HepG2 (cell line): ENCODE data around the gene AHSA1. TPM values are rescaled to one million over a fixed set of nuclear protein-coding genes. Genes with fewer than 3 reads are reported as not detected.

ENCODE experiments used
- ATF7-NPFF ChIP-seq: sonication (generic); formaldehyde crosslinking; IDR thresholded peaks from 2 replicates; pipeline ENCODE4 v1.8.1; 2023; ENCODE audit warnings: mild to moderate bottlenecking, low read depth, missing genetic modification reagents, moderate library complexity
- CEBPB ChIP-seq: IDR thresholded peaks from 2 replicates; pipeline ENCODE4 v1.6.1; 2011; ENCODE audit warnings: low read depth, low read length, improper control_type of control experiment, borderline replicate concordance
- IKZF1 ChIP-seq: fragments of 450-650 bp; IDR thresholded peaks from 2 replicates; pipeline ENCODE4 v1.7.1; 2016
- JUND ChIP-seq: sonication (generic); formaldehyde crosslinking; IDR thresholded peaks from 2 replicates; pipeline ENCODE4 v1.8.0; 2022; ENCODE audit warnings: mild to moderate bottlenecking, missing genetic modification reagents
- KDM5B ChIP-seq: sonication (generic); formaldehyde crosslinking; IDR thresholded peaks from 2 replicates; pipeline ENCODE4 v1.4.0; 2020; ENCODE audit warnings: missing genetic modification reagents, mild to moderate bottlenecking, borderline replicate concordance
- MIER2 ChIP-seq: IDR thresholded peaks from 2 replicates; pipeline ENCODE4 v1.6.1; 2016; ENCODE audit warnings: missing biosample characterization, missing genetic modification reagents
- PAX8 ChIP-seq: sonication (generic); formaldehyde crosslinking; IDR thresholded peaks from 2 replicates; pipeline ENCODE4 v1.8.0; 2022; ENCODE audit warnings: mild to moderate bottlenecking, missing genetic modification reagents, borderline replicate concordance
- PPARG ChIP-seq: conservative IDR thresholded peaks from 2 replicates; pipeline ENCODE4 v1.6.1; 2016; ENCODE audit warnings: missing biosample characterization, missing genetic modification reagents
- RFXAP ChIP-seq: sonication (generic); formaldehyde crosslinking; IDR thresholded peaks from 2 replicates; pipeline ENCODE4 v1.4.0; 2020; ENCODE audit warnings: missing genetic modification reagents, borderline replicate concordance
- THYN1 ChIP-seq: sonication (generic); formaldehyde crosslinking; IDR thresholded peaks from 2 replicates; pipeline ENCODE4 v1.8.1; 2023; ENCODE audit warnings: low read depth, mild to moderate bottlenecking, moderate library complexity, missing genetic modification reagents, borderline replicate concordance
- ZBTB38 ChIP-seq: sonication (generic); formaldehyde crosslinking; IDR thresholded peaks from 2 replicates; pipeline ENCODE4 v1.5.1; 2020; ENCODE audit warnings: mild to moderate bottlenecking, missing genetic modification reagents
- ZNF570 ChIP-seq: sonication (generic); formaldehyde crosslinking; IDR thresholded peaks from 2 replicates; pipeline ENCODE4 v1.4.0; 2020; ENCODE audit warnings: mild to moderate bottlenecking, missing genetic modification reagents, borderline replicate concordance
- polyA plus RNA-seq, 8 experiments: library from polyadenylated mRNA; depleted of rRNA in 3 of 8; stranded (reverse) in 7 of 8; unstranded in 1 of 8; fragments of >200 nt; fragmentation: Illumina TruSeq in 4 of 8; extraction: Trizol in 4 of 8; gene quantifications; 2 replicates each; pipeline versions ENCODE4 v1.2.1 to v1.2.3, GENCODE V29; 2011 to 2016; ENCODE audit warnings: low read depth in 4 of 8, missing spikeins in 1 of 8, mixed read lengths in 1 of 8; ENCODE audit not compliant: insufficient read depth in 1 of 8
- total RNA-seq, 5 experiments: library from RNA; depleted of rRNA; stranded (reverse); fragments of >200 nt; fragmentation: Illumina TruSeq; extraction: Trizol; gene quantifications; 2 replicates each; pipeline ENCODE4 v1.2.3, GENCODE V29; 2016; ENCODE audit warnings: low read depth in 1 of 5
- TF ChIP-seq, protein P1 (sequence below): sonication (generic); formaldehyde crosslinking; IDR thresholded peaks from 2 replicates; pipeline ENCODE4 v1.8.1; 2023; ENCODE audit warnings: mild to moderate bottlenecking, moderate library complexity, missing genetic modification reagents
- TF ChIP-seq, protein P2 (sequence below): sonication (generic); formaldehyde crosslinking; IDR thresholded peaks from 2 replicates; pipeline ENCODE4 v1.4.0; 2020; ENCODE audit warnings: missing genetic modification reagents; ENCODE audit errors: not compliant biosample characterization
- TF ChIP-seq, protein P3 (sequence below): sonication (generic); formaldehyde crosslinking; IDR thresholded peaks from 2 replicates; pipeline ENCODE4 v1.9.0; 2021; ENCODE audit warnings: missing genetic modification reagents, mild to moderate bottlenecking, borderline replicate concordance
- TF ChIP-seq, protein P4 (sequence below): sonication (generic); formaldehyde crosslinking; IDR thresholded peaks from 2 replicates; pipeline ENCODE4 v1.4.0; 2020; ENCODE audit warnings: mild to moderate bottlenecking, missing genetic modification reagents
- TF ChIP-seq, protein P5 (sequence below): sonication (generic); formaldehyde crosslinking; IDR thresholded peaks from 2 replicates; pipeline ENCODE4 v1.8.1; 2023; ENCODE audit warnings: missing genetic modification reagents, inconsistent platforms, borderline replicate concordance
- TF ChIP-seq, protein P6 (sequence below): sonication (generic); formaldehyde crosslinking; conservative IDR thresholded peaks from 2 replicates; pipeline ENCODE4 v1.8.0; 2022; ENCODE audit warnings: missing genetic modification reagents
- TF ChIP-seq, protein P7 (sequence below): sonication (generic); formaldehyde crosslinking; IDR thresholded peaks from 2 replicates; pipeline ENCODE4 v1.4.0; 2020; ENCODE audit warnings: missing genetic modification reagents

The AHSA1 gene
- total and polyA plus RNA-seq, 2 of the 13 experiments (the other 11 are each of a cell fraction or from before 2014, with no cell fraction given): 113 to 241 TPM

DNA sequence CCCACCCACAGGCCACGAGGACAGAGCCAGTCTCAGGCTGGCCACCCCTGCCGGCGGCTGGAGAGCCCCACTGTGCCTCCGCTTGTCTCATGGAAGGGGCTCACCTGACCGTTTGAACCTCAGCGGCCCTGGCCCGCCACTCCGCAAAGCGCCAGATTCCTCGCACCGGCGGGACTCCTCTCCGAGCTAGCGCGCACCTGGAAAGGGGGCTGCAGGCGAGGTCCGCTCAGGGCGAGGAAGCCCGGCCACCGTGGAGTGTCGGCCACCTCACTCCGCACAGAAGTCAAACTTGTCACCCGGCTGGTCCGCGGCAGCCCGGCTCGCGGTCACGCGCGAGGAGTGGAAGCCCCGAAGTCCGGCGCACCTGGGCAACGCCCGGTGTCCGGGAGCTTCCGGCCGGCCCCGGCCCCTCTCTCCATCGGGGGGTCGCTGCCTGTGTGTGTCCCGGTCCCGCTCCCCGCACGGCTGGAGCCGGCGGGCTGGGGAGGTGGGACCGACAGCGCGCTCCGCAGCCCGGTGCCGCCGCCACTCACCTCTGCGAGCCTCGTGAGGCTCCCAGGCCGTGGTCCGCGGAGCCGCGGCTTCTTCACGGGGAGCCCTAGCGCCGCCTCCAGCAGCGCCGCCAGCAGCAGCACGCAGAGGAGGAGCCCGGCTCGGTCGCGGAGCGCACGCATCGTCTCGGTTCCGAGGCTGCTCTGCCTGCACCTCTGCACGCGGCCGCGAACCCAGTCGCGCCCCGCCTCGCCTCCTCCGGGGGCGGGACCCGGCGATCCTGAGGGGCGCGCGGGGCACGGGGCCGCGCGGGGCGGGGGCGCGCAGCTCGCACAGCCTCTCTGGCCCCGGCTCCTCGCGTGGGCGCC, 40.5 kb downstream of the AHSA1 start, which contains the start of gene ISM2 (continued):
- TF ChIP-seq PPARG (CRISPR knock-in tag) (no peak), THYN1 (CRISPR knock-in tag) (no peak), CEBPB (no peak), ZNF570 (CRISPR knock-in tag) (no peak), ATF7-NPFF (CRISPR knock-in tag) (peak; percentile 66; the same call in 1 of the 2 replicates), KDM5B (peak; percentile 74; the same call in 1 of the 2 replicates), RFXAP (CRISPR knock-in tag) (no peak), ZBTB38 (CRISPR knock-in tag) (no peak; the same call in 1 of the 2 replicates), PAX8 (no peak), MIER2 (CRISPR knock-in tag) (no peak), JUND (CRISPR knock-in tag) (no peak), IKZF1 (no peak)
- TF ChIP-seq, protein P1, sequence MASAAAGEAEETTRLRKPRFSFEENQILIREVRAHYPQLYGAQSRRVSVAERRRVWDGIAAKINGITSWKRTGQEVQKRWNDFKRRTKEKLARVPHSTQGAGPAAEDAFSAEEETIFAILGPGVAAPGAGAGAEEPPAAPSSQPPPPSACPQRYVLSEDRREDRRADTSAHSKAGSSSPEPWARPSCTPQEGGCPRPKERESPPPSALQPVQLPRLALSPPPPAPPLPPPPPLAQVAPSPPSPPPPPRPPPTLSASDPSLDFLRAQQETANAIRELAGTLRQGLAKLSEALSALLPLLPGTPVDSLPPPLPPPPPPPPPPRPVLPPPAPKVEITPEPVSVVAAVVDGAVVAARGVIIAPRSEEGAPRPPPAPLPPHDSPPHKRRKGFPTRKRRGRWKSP (CRISPR knock-in tag): peak; percentile 75; the same call in 1 of the 2 replicates
- TF ChIP-seq, protein P2, sequence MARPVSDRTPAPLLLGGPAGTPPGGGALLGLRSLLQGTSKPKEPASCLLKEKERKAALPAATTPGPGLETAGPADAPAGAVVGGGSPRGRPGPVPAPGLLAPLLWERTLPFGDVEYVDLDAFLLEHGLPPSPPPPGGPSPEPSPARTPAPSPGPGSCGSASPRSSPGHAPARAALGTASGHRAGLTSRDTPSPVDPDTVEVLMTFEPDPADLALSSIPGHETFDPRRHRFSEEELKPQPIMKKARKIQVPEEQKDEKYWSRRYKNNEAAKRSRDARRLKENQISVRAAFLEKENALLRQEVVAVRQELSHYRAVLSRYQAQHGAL (CRISPR knock-in tag): no peak
- TF ChIP-seq, protein P3, sequence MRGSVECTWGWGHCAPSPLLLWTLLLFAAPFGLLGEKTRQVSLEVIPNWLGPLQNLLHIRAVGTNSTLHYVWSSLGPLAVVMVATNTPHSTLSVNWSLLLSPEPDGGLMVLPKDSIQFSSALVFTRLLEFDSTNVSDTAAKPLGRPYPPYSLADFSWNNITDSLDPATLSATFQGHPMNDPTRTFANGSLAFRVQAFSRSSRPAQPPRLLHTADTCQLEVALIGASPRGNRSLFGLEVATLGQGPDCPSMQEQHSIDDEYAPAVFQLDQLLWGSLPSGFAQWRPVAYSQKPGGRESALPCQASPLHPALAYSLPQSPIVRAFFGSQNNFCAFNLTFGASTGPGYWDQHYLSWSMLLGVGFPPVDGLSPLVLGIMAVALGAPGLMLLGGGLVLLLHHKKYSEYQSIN (CRISPR knock-in tag): no peak
- TF ChIP-seq, protein P4, sequence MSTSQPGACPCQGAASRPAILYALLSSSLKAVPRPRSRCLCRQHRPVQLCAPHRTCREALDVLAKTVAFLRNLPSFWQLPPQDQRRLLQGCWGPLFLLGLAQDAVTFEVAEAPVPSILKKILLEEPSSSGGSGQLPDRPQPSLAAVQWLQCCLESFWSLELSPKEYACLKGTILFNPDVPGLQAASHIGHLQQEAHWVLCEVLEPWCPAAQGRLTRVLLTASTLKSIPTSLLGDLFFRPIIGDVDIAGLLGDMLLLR (CRISPR knock-in tag): no peak
- TF ChIP-seq, protein P5, sequence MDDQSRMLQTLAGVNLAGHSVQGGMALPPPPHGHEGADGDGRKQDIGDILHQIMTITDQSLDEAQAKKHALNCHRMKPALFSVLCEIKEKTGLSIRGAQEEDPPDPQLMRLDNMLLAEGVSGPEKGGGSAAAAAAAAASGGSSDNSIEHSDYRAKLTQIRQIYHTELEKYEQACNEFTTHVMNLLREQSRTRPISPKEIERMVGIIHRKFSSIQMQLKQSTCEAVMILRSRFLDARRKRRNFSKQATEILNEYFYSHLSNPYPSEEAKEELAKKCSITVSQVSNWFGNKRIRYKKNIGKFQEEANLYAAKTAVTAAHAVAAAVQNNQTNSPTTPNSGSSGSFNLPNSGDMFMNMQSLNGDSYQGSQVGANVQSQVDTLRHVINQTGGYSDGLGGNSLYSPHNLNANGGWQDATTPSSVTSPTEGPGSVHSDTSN: no peak
- TF ChIP-seq, protein P6, sequence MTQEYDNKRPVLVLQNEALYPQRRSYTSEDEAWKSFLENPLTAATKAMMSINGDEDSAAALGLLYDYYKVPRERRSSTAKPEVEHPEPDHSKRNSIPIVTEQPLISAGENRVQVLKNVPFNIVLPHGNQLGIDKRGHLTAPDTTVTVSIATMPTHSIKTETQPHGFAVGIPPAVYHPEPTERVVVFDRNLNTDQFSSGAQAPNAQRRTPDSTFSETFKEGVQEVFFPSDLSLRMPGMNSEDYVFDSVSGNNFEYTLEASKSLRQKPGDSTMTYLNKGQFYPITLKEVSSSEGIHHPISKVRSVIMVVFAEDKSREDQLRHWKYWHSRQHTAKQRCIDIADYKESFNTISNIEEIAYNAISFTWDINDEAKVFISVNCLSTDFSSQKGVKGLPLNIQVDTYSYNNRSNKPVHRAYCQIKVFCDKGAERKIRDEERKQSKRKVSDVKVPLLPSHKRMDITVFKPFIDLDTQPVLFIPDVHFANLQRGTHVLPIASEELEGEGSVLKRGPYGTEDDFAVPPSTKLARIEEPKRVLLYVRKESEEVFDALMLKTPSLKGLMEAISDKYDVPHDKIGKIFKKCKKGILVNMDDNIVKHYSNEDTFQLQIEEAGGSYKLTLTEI (CRISPR knock-in tag): no peak
- TF ChIP-seq, protein P7, sequence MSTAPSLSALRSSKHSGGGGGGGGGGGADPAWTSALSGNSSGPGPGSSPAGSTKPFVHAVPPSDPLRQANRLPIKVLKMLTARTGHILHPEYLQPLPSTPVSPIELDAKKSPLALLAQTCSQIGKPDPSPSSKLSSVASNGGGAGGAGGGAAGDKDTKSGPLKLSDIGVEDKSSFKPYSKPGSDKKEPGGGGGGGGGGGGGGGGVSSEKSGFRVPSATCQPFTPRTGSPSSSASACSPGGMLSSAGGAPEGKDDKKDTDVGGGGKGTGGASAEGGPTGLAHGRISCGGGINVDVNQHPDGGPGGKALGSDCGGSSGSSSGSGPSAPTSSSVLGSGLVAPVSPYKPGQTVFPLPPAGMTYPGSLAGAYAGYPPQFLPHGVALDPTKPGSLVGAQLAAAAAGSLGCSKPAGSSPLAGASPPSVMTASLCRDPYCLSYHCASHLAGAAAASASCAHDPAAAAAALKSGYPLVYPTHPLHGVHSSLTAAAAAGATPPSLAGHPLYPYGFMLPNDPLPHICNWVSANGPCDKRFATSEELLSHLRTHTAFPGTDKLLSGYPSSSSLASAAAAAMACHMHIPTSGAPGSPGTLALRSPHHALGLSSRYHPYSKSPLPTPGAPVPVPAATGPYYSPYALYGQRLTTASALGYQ: 0 out of 2 replicates have a peak, but pooled peaks have one; percentile 22
